GM10847 (cell line): ENCODE measurements around the gene SLC24A3.

ENCODE experiments used
- POLR2A ChIP-seq: IDR thresholded peaks from 2 replicates; pipeline ENCODE4 v1.6.1; 2011; ENCODE audit not compliant: insufficient read length; ENCODE audit errors: extremely low read depth

SLC24A3 gene

DNA sequence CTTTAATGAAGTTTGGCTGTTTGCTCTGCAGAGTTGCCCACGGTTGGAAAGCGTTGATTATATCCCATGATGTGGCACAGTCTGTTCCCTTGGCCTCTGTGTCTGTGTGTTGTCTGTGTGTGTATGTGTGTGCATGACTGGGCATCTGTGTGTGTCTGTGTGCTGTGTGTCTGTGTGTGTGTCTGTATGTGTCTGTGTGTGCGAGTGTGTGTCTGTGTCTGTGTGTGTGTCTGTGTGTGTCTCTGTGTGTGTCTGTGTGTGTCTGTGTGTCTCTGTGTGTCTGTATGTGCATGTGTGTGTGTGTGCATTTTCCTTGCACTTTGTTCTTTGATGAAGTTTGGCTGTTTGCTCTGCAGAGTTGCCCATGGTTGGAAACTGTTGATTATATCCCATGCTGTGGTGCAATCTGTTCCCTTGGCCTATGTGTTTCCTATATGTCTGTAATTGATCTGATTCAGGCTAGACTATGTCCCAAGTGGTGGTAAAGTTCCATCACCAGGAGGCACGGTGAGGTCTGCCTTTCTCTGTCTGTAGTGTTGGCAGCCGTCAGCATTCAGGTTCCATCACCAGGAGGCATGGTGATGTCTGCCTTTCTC, 467.6 kb downstream of the SLC24A3 start:
- no peak for TF ChIP-seq POLR2A

GRCh38 chr20:19682249-19682648, 469.8 kb downstream of the SLC24A3 start:
- no peak for TF ChIP-seq POLR2A

DNA sequence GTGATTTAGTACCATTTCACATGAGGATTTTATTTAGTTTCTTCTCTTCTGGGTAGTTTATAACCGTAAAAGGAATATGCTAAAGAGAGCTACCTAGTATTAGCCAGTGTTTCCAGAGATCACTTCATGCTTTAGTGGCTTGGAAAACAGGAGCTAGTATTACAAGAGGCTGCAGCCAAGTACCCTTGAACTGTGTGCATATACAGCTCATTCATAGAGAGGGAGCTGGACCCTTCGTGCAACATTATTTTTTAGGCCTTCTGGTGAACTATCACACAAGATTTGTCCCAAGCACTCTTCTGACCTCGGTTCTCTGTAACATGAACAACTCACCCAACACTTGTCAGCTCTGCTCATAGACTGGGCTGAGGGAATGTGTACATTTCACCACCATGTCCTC, 470.7 kb downstream of the SLC24A3 start:
- no peak for TF ChIP-seq POLR2A

GRCh38 chr20:19683822-19684221, 471.4 kb downstream of the SLC24A3 start:
- no peak for TF ChIP-seq POLR2A

DNA sequence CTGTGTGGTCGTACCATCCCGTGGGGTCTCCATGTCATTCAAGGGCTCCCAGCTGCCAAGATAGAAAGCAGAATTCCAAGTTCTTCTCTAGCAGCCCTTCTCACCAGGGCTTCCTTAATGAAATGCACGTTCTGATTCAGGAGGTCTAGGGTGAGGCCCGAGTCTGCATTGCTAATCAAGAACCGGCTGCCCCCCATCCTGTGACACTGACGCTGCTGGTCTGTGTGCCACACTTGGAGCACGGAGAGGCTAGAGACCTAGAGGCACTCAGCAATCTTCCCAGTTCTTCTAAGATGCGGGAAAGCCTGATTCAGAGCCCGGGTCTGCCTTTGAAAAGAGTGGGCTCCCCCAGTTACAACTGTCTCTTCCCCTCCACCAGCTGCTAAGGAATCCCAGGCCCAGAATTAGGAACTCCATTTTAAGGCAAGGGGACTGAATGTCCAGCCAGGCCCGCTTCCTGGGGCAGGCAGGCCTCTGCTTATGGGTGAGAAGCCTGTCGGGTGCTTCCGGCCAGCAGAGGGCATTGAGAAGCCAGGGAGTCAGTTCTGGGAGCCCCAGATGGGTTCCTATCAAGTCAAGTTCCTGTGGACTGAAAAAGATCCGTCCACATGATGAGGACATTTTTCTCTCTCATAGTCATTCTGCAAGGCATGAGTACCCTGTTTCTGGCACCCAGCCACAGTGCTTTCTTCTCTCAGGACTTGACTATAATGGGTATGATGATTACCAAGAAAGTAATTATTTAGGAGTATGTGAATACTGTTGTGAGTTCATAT, 475.8 kb downstream of the SLC24A3 start:
- TF ChIP-seq POLR2A, result no peak

DNA sequence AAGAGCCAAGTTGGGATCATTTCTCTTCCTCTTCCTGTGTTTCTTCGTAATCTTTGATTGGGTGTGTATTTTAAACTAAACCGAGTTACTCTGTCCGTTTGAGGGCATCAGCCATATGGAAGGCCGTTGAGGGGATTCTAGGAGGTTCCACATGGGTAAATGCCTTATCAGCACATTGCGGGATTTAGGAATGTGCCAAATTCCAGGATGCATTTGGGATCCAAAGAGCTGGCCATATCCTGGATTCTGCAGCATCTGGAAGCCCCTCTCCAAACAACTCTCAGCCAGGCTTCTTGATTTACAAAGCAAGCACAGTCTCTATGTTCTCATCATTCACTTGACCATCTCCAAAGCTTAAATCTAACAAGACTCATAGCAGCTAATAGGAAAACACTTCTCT, 478.0 kb downstream of the SLC24A3 start:
- no peak for TF ChIP-seq POLR2A

- no peak for TF ChIP-seq POLR2A
Observed at GRCh38 chr20:19691125-19691524, 478.7 kb downstream of the SLC24A3 start.

- no peak for TF ChIP-seq POLR2A
Observed at GRCh38 chr20:19692100-19692499, 479.7 kb downstream of the SLC24A3 start.

- no peak for TF ChIP-seq POLR2A
Observed at GRCh38 chr20:19692685-19693119, 480.3 kb downstream of the SLC24A3 start.

GRCh38 chr20:19693508-19693907, 481.1 kb downstream of the SLC24A3 start:
- TF ChIP-seq POLR2A, result no peak

DNA sequence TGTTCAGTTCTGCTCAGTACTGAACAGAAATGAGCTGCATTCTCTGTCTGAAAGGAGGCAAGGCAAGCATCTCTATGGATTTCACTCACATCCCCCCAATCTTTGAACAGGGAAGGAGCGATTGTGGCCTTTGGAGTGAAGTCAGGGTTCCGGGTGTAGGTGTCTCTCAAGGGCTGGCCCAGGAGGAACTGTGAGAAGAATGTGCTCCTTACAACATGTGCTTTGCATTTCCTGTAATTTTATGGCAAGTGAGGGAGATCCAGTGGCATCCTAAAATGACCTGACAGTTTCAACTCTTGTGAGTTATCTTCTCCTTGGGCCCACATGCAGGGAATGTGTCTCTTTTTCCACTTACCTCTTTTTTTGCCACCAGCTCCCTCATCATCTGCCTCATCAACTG, 482.6 kb downstream of the SLC24A3 start:
- no peak for TF ChIP-seq POLR2A

DNA sequence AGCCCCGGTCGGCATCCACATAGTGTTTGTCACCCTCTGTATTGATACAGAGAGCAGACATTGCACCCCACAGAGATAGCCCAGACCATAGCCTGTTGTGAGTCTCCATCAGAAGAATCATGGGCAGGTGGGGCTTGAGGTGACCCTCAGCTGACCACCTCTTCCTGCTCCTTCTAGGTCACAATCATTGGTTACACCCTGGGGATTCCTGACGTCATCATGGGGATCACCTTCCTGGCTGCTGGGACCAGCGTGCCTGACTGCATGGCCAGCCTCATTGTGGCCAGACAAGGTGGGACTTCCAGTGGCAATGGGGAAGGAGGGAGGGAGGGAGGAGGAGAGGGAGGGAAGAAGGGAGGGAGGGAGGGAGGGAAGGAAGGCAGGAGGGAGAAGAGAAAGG, 484.2 kb downstream of the SLC24A3 start:
- no peak for TF ChIP-seq POLR2A

DNA sequence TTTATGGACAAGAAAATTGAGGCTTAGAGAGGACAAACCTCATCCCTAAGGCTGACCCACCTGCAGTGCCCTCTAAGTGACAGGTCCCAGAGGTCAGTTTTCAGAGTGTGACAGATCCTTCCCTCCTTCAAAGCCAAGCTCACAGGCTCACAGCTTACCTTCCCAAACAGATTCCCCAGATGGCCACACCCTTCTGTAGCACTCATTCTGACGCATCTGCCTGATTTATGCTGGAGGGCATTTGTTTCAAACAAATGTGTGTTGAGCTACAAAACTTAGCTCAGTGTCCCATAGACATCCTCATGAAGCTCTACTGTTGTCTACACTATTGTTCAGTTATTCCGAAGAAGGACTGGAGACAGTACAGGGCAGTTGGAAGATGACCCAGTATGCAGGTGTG, 485.0 kb downstream of the SLC24A3 start:
- TF ChIP-seq POLR2A, result no peak

DNA sequence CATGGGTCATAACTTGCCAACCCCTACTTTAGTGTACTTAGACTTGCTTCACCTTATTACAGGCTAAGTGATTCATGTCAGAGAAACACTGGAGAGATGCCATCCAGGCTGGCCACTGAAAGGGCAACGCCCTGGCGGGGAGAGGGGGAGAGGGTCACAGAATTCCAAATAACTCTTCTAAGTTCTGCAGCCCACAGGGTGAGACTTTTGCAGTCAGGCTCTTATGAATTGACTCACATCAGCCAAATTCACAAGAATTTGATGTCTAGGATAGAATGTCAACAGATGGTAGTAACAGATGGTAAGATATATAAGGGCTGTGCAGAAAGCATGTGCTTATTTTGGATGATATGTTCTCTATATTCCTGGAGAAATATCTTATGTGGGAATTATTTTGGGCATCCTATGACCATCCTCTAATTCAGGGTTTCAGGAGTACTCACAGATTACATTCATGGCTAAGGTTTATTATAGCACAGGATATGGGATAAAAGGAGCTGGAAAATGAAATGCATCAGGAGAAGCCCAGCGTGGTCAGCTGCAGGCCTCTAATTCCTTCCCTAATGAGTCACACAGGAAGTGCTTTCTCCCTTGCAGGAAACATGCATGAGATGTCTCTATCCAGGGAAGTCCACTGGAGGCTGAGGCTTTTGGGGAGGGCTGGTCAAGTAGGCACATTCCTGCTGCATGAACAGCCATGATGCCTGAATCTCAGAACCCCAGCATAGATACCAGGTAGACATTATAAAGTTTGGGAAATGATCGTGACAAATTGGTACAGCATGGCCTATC, 486.9 kb downstream of the SLC24A3 start:
- no peak for TF ChIP-seq POLR2A

DNA sequence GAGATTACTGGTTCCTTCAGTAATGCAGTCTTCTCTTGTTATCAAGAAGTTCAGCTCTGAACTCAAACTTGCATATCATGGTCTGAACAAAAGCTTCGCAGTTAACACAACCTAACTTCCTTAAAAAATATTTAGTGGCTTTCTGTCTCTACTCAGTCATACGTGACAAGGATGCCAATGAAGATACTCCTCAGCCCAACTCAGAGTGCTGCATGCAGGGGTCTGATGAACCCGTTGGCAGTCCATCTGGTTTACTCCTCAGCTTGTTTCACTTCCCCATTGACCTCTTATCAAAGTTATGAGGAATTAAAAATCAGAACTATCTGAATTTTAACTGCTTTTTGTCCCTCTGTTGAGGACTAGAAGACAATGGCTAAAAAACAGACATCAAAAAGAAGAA, 489.0 kb downstream of the SLC24A3 start:
- TF ChIP-seq POLR2A, result no peak

DNA sequence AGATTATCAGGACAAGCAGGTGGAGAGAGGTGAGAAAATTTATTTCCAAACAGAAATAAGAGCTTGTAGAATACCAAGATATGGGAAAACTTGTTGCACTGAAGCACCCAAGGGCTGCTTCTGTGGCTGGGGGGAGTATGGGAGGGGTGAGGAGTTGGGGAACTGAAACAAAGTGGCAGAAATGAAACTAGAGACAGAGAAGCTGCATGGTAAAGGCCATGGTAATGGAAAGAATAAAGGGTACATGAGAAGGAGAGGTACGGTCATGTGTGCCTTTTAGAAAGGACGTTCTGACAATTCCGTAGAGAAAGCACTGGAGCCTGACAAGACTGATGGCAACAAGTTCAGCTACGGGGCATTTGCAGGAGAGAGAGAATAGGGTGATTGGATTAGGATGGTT, 494.0 kb downstream of the SLC24A3 start:
- TF ChIP-seq POLR2A, result no peak
